GM21825 (cell line): ENCODE measurements around the gene FAM237B.
A peak's percentile ranks its signal among the peaks of the same experiment; 100 is the strongest.
"Not testable (repeated sequence)": the region's sequence is repeated elsewhere in the genome, so short reads cannot be mapped to it uniquely, and the experiment has no call there.

Source experiments
- ATAC-seq: cut with Tn5 transposase; IDR thresholded peaks from one replicate; pipeline ENCODE4 v1.9.1; 2021; ENCODE audit warnings: mild to moderate bottlenecking, moderate library complexity; ENCODE audit not compliant: unreplicated experiment

FAM237B gene

DNA sequence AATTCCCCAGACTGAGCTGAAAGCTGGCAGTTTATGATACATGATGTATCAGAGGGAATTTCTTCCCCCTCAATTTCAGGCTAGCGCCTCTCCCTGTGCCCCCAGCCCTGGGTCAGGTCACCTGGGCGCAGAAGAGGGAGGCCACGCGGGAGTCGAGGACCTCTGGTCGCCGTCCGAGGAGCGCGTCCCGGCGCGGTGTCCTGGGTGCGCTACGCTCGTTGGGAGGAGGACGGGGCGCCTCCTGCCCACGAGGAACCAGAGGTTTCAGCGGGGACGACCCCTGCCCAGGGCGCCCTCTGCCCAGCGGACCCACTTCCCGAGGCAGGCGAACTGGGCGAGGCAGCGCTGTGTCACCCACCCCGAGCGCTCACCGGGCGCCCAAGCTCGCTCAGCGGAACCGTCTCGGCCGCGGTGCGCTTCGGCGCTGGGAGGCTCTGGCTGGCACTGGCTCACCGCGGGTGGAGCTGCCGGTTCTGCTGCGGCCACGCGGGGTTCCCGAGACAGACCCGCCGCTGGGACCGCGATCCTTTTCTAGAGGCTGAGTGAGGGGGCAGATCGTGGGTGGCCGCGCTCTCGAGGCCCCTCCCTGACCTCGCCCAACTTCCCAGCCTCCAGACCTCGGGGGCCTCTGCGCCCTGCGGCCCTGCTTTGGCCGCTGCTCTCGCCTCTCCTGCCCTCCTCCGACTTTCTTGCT lies at the start of gene FAM237B:
FAM237B (minus strand) TSS at position 504 of the 694 bp plus-strand sequence. CDS start 1,556 bp downstream, outside the sequence.
- no peak for ATAC-seq

DNA sequence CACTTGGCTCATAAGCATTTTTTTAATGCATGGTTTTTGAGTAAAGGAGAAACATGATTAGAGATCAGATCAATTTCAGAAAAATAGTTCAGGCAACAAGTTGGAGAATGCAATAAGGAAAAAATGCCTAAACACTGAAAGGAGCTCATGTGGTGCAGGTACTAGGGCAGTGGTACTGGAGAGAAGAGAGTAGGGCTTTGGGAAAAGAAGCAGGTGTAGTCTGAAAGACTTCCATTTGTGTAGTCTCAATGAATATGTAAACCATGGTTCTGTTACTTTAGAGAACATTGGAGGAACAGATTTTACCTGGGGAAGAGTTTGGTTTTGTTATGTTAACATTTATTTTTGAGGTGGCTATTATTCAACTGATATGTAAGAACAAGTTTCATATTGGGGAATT lies 30.9 kb upstream of the FAM237B start:
- ATAC-seq = no peak

DNA sequence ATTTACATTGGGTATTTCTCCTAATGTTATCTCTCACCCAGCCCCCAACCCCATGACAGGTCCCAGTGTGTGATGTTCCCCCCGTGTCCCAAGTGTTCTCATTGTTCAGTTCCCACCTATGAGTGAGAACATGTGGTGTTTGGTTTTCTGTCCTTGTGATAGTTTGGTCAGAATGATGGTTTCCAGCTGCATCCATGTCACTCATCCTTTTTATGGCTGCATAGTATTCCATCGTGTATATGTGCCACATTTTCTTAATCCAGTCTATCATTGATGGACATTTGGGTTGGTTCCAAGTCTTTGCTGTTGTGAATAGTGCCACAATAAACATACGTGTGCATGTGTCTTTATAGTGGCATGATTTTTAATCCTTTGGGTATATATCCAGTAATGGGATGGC lies 28.9 kb upstream of the FAM237B start:
- ATAC-seq = not testable (repeated sequence)

DNA sequence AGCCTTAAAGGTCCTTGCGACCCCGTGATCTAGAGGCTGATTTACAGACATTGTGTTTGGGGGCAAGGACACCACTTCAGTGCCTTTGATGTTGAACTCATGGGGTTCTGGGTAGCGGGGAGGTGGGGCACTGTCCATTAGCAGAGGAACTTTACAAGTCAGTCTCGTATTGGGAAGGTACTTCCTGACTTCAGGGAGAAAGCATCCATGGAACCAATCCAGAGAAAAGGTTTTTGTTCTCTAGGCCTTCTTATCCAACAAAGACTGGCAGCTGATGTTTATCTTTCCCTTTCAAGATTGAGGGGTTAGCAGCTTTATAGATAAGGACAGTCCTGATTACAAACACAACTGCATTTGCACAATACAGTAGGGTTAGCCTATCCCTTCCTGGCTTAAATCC lies 28.2 kb upstream of the FAM237B start:
- ATAC-seq = no peak

DNA sequence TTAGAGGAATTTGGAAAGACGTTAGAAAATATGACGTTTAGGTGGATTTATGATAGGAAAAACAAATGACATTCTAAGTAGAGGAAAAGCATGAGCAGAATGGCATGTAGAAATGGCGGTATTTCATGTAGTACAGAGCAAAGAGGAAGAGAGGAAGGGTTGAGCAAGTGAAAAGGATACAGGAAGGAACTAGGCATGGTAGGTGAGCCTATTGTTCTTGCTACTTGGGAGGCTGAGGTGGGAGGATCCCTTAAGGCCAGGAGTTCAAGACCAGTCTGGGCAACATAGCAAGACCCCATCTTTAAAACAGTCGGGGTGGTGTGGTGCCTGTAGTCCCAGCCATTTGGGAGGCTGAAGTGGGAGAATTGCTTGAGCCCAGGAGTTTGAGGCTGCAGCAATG lies 26.7 kb upstream of the FAM237B start:
- ATAC-seq = no peak

DNA sequence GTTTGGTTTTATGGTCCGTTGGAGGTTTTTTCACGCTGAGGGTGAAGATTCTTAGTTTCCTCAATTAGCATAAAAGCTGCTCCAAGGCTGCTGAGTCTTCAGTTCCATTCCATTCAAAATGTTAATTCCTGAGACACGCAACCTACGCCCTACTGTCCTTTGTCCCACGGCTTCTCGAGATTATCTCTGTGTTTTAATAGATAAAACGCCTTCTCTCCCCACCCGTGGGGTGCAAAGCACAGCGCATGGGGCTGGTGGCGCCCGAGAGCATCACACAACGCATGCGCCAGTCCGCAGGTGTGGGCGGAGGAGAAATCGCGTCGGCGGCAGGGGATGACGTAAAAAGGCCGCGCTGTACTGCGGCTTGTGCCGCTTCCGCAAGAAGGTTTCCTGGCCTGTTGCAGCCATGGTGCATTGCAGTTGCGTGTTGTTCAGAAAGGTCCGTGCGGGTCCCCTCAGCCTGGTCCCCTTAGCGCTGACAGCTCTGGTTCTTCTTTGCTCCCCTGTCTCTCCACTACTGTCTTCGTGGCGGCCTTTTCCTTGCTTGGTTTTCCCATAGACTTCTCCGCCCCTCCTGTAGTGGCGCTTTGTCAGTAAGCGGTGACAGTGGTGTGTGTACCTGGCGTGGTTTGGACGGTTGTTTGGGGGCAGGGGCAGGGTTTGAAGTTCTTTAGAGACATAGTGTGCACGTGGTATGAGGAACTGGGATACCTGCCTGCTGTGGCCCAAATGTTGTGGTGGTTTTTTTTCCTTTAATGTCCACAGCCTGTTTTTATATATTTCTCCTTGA lies 25.4 kb upstream of the FAM237B start, which contains the start of gene GTPBP10:
GTPBP10 (plus strand) TSS at position 381 of the 790 bp plus-strand sequence; CDS start at position 407, 26 bp downstream.
- peak; percentile 98 for ATAC-seq

DNA sequence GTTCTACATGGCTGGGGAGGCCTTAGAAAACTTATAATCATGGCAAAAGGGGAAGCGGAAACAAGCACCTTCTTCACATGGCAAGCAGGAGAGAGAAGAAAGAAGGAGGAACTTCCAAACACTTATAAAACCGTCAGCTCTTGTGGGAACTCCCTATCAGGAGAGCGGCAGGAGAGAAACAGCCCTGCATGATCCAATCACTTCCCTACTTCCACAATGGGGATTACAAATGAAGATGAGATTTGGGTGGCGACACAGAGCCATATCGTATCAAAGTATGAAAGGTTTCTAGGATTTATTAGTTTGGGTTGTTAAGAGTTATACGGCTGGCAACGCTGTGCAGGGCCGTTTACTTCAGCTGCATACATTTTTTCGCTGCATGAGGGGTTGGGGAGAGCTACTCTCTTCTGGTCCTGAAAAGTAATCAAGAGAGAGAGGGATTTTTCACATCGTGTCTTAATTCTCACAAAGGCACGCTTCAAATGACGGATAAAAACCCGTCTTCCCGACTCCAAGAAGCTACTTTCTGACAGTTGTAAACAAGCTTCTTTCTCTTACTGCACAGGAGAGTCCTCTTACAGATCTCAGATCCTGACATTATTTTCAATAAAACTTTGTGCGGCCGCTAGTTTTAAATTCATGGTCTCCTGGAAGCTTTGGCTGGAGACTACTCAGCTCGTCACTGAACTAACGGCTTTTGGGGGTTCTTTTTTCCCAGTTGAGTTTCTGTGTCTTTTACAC lies 24.7 kb upstream of the FAM237B start:
- peak; percentile 9 for ATAC-seq

DNA sequence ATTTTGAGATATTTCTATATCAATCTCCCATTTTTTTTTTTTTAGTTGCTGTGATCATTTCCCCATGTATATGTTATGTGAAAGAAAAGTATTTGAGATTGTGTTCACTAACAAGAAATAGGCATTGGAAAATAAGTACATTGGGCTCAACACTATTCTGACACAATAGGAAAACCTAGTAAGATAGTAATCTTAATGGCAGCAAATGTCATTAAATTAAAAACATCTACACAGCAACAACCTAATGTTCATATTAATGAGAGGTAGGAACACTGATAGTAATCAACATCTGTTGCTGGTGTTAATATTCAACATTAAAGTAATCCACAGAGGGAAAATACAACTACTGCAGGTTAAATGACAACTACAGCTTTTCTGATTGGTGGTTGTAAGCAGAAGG lies 23.9 kb upstream of the FAM237B start:
- no peak for ATAC-seq

DNA sequence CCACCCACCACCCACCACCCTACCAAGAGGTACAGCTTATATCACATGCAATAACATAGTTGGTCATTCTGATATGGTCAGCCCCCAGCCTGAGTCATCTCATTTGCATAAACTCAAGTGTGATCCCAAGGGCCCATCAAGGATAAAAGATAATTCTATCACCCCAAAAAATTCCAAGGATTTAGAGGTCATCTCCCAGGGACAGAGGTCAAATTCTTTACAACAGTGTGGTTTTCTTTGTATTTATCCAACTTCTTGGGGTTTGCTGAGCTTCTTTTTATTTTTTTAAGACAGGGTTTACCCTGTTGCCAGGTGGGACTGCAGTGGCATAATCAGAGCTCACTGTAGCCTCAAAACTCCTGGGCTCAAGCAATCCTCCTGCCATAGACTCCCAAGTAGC lies 16.0 kb upstream of the FAM237B start:
- ATAC-seq = no peak

DNA sequence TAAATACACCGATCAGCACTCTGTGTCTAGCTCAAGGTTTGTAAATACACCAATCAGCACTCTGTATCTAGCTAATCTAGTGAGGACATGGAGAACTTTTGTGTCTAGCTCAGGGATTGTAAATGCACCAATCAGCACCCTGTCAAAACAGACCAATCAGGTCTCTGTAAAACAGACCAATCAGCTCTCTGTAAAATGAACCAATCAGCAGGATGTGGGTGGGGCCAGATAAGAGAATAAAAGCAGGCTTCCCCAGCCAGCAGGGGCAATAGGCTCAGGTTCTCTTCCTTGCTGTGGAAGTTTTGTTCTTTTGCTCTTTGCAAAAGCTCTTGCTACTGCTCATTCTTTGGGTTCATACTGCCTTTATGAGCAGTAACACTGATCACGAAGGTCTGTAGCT lies 13.8 kb upstream of the FAM237B start:
- not testable (repeated sequence) for ATAC-seq

DNA sequence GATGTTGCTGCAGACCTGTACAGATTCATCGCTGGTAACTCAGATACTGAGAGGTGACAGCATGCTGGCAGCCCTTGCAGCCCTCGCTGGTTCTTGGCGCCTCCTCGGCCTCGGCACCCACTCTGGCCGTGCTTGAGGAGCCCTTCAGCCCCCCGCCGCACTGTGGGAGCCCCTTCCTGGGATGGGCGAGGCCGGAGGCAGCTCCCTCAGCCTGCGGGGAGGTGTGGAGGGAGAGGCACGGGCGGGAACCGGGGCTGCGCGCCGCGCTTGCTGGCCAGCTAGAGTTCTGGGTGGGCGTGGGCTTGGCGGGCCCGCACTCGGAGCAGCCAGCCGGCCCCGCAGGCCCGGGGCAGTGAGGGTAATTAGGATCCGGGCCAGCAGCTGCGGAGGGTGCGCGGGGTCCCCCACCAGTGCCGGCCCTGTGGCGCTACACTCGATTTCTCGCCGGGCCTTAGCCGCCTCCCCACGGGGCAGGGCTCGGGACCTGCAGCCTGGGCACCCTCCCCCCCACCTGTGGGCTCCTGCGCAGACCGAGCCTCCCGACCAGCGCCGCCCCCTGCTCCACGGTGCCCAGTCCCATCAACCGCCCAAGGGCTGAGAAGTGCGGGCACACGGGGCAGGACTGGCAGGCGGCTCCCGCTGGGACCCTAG lies 13.2 kb upstream of the FAM237B start:
- ATAC-seq = no peak

DNA sequence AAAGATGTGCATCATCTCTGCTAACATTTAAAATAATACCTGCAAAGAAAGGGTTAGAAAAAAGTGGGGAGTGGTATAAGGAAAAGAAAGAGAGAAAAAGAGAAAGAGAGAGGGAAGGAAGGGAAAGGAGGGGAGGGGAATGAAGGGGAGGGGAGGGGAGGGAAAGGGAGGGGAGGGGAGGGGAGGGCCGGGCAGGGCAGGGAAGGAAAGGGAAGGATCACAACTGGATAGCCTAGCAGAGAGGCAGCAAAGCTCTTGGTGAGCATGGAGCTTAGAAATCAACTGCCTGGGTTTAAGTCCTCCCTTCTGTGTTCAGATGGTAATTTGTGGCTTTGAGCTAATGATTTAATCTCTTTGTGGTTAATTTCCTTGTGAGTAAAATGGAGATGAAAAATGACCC lies 5.4 kb upstream of the FAM237B start:
- ATAC-seq = no peak

DNA sequence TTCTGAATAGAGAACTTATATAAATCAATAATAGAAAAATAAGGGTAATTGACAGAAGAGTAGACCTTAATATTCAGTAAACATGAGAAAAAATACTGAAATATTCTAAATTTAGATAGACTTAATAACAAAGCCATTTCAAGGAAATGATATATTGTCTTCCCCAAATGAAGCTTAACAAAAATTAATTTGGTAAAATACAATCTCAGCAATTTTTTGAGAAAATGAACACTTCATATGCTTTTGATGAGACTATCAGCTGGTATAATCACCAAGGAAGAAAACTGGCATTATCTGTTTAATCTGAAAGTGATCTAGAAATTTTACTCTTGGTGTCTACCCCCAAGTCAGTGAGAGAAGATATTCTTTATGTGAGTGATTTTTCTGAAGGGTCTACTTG lies 1.7 kb upstream of the FAM237B start:
- no peak for ATAC-seq

DNA sequence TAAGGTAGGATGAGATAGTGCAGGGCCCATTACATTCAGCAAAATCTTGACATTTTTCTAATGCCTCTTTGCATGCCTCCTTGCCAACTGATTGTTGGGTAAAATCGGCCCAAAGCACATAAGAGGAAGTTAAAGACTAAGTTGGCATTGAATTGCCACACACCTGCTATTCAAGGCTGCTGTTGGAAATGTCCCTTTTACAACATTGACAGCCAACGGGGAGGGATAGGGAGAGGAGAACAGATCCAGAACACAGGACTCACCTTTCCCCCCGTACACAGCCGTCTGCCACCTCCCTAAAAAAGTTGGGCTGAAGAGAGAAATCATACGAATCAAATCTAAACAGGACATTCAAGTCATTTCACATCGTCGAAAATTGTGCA lies 695 bp downstream of the FAM237B start:
- ATAC-seq = no peak

DNA sequence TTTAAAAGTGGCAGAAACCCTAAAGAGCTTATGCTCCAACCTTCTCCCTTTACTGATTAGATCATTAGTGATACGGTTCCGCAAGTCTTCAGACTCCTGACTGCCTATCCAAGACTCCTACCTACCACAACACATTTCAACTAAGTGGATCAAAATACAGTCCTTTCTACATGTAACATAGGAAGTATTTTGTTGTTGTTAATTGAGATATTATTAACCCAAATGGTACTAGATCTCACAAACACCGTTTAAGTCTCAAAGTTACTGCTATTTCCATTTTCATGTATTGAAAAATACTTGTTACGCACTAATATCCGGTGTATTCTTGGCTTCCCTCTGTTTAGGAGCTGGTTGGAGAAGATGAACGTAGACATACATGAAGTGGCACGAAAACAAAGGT lies 1.1 kb downstream of the FAM237B start:
- ATAC-seq = no peak

DNA sequence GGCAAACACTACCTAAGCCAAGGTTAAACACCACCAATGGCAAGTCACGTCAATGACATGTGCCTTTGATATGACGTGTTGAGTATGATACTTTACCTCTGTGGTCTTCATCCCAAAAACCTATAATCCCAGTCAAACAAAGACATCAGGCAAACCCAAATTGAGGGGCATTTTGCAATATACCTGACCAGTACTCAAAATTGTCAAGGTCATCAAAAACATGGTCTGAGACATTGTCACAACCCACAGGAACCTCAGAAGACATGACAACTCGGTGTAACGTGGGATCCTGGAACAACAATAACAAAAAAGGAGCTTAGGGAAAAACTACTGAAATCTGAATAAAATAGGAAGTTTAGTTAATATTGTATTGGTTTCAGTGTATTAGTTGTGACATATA lies 7.2 kb downstream of the FAM237B start:
- no peak for ATAC-seq

DNA sequence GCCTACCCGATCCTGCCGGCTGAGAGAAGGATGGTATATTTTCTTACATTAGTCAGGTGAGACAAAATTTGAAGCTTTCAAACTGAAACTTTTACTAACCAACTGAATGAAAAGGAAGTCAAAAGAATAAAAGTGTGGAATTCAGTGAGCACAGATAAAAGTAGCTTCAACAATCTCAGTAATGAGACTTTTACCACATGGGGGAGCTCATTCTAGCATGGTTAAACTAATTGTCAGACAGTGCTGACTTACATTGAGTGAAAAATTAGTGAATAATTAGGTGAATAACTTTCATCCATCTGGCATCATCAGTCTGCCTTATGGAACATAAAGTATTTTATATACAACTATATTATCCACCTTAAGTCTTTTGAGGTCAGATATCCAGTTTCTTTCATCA lies 8.4 kb downstream of the FAM237B start:
- ATAC-seq = no peak

DNA sequence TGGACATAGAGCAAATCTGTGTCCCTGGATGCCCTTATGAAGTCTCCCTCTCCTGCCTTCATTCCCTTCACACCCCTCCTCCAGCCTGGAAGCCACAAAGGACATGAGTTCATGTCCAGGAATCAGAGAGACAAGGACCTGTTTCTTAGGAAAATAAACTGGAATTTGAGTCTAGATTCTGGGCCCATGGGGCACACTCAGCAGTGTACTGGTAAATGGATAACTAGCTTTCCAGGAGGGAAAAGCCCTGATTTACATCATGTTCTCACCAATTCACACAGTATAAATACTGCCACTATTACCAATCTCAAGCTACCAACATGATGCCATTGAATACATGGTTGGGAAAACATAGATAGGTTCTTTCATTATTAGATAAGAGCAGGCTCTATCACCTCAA lies 9.9 kb downstream of the FAM237B start:
- no peak for ATAC-seq

DNA sequence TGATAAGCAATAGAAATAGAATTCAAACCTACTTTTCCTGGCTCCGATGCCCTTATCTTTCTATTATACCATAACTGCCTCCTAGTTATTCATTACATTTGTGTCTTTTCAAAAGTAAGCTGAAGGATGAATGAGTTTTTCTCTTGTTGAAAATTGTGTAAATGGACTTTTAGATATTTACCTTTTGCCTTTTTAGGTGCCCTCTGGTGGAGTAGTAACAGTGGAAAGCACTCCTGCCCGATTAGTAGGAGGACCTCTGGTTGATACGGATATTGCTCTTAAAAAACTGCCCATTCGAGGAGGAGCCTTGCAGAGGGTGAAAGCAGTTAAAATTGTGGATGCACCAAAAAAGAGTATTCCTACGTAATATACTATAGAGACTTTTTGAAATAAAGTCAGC lies 11.2 kb downstream of the FAM237B start:
- ATAC-seq = no peak

DNA sequence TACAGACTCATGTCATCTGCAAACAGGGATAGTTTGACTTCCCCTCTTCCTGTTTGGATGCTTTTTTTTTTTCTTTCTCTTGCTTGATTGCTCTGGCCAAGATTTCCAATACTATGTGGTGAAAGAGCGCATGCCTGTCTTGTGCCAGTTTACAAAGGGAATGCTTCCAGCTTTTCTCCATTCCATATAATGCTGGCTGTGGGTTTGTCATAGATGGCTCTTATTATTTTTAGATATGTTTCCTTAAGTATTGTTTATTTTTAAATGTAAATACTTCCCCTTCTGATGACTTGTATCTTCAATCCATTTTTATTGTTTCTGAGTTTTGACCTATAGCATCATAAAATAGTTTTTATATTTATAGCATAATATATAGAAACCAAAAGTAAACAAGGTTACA lies 17.9 kb downstream of the FAM237B start:
- ATAC-seq = no peak
